Activated CD8-positive, alpha-beta memory T cell treated with anti-CD3 and anti-CD28 coated beads, Interleukin-2, amount 10 ng/mL, durations not matched to agents 7 days and 5 days (primary cell): ENCODE results near the gene OR10P1. TPM values are rescaled to one million over a fixed set of nuclear protein-coding genes. Genes with fewer than 3 reads are reported as not detected.
A peak's percentile ranks its signal among the peaks of the same experiment; 100 is the strongest.
"Not testable (repeated sequence)": the region's sequence is repeated elsewhere in the genome, so short reads cannot be mapped to it uniquely, and the experiment has no call there.

Experiments used
- ATAC-seq: fragments of 150-1000 bp; cut with Tn5 transposase; one replicate; pipeline ENCODE4 v1.10.0; 2021; ENCODE audit warnings: moderate library complexity
- CTCF ChIA-PET: fragments of 350-600 bp; sonication (Branson Sonifier 250); formaldehyde crosslinking; loops from one replicate; lab custom pipeline; 2021; ENCODE audit warnings: antibody characterized with exemption; lab: Charles Lee
- DNase-seq: peaks from one replicate; pipeline ENCODE4 v3.0.0-alpha.2; 2020
- H3K27ac Mint-ChIP-seq: one replicate; pipeline ENCODE4 v1.8.0; 2021; ENCODE audit warnings: mild to moderate bottlenecking, mixed read lengths
- H3K27me3 Mint-ChIP-seq: one replicate; pipeline ENCODE4 v1.8.0; 2021; ENCODE audit warnings: mixed read lengths
- H3K36me3 Mint-ChIP-seq: one replicate; pipeline ENCODE4 v1.8.0; 2021; ENCODE audit warnings: mild to moderate bottlenecking, mixed read lengths
- H3K4me1 Mint-ChIP-seq: one replicate; pipeline ENCODE4 v1.8.0; 2021; ENCODE audit warnings: mixed read lengths
- H3K4me3 Mint-ChIP-seq: one replicate; pipeline ENCODE4 v1.8.0; 2021; ENCODE audit warnings: mild to moderate bottlenecking, moderate library complexity, mixed read lengths
- H3K9me3 Mint-ChIP-seq: one replicate; pipeline ENCODE4 v1.8.0; 2022; ENCODE audit warnings: low read depth, mixed read lengths
- total RNA-seq, 2 experiments: library from RNA; stranded (reverse); gene quantifications; one replicate each; pipeline ENCODE4 v1.2.3, GENCODE V29; 2021

The OR10P1 gene
- total RNA-seq: not detected

GRCh38 chr12:55636853-55637252 lies at the start of gene OR10P1:
Gene OR10P1, plus strand, starts transcription at chr12:55636892. Its CDS starts 0 bp downstream, at chr12:55636892.
- H3K27ac Mint-ChIP-seq: peak within 1 kb of the TSS; percentile 64
- peaks cover 9% of the 10 kb centered on the region for H3K27me3 Mint-ChIP-seq
- CTCF ChIA-PET: interaction anchor here (1.5 to 3.0 kb wide), 2 partner anchors 9 to 19 kb away, joined by 6 to 13 read pairs; no protein-coding TSS in a partner anchor

GRCh38 chr12:55590152-55590551 lies 46.5 kb upstream of the OR10P1 start:
- H3K36me3 Mint-ChIP-seq, H3K9me3 Mint-ChIP-seq, CTCF ChIA-PET, H3K4me3 Mint-ChIP-seq, H3K4me1 Mint-ChIP-seq, ATAC-seq, DNase-seq, H3K27ac Mint-ChIP-seq: not testable (repeated sequence)
- H3K27me3 Mint-ChIP-seq: peaks cover 14% of the 10 kb centered on the region

More at GRCh38 chr12:55636853-55637252, at the start of gene OR10P1:
- Mint-ChIP-seq H3K4me3 (peak within 1 kb of the TSS; percentile 31), H3K36me3 (no peaks in the 10 kb centered on the region), H3K9me3 (no peaks in the 10 kb centered on the region), H3K4me1 (peaks cover 21% of the 10 kb centered on the region)
- DNase-seq: no peak
- ATAC-seq: peak; percentile 14

- Mint-ChIP-seq H3K4me1 (no peaks in the 10 kb centered on the region), H3K27me3 (peaks cover 23% of the 10 kb centered on the region), H3K27ac (no peak overlapping the region), H3K4me3 (no peak overlapping the region), H3K9me3 (no peaks in the 10 kb centered on the region), H3K36me3 (no peaks in the 10 kb centered on the region)
- DNase-seq (no peak), ATAC-seq (no peak)
- CTCF ChIA-PET: interaction anchor here (1.2 to 1.4 kb wide), 2 partner anchors 48 to 419 kb away, joined by 3 to 4 read pairs; no protein-coding TSS in a partner anchor
Observed at GRCh38 chr12:55607821-55608594, 28.7 kb upstream of the OR10P1 start.

- no peak for ATAC-seq
- no peaks in the 10 kb centered on the region for H3K36me3 Mint-ChIP-seq
- no peak overlapping the region for H3K27ac Mint-ChIP-seq
- CTCF ChIA-PET: interaction anchor here (1.4 kb wide), 1 partner anchor 9 kb away, joined by 4 read pairs; no protein-coding TSS in a partner anchor
- H3K27me3 Mint-ChIP-seq: peaks cover 27% of the 10 kb centered on the region
- no peak for DNase-seq
- no peak overlapping the region for H3K4me3 Mint-ChIP-seq
- H3K4me1 Mint-ChIP-seq: no peaks in the 10 kb centered on the region
- H3K9me3 Mint-ChIP-seq: peaks cover 4% of the 10 kb centered on the region
Observed at GRCh38 chr12:55610598-55610997, 26.1 kb upstream of the OR10P1 start.

- Mint-ChIP-seq H3K4me3 (no peak overlapping the region), H3K4me1 (no peaks in the 10 kb centered on the region), H3K9me3 (peaks cover 14% of the 10 kb centered on the region), H3K27ac (no peak overlapping the region), H3K27me3 (peaks cover 22% of the 10 kb centered on the region), H3K36me3 (no peaks in the 10 kb centered on the region)
- DNase-seq: no peak
- ATAC-seq: no peak
- CTCF ChIA-PET: no interaction called here
Observed at GRCh38 chr12:55612646-55613045, 24.0 kb upstream of the OR10P1 start.

- H3K4me3 Mint-ChIP-seq: no peak overlapping the region
- no peak overlapping the region for H3K27ac Mint-ChIP-seq
- ATAC-seq (no peak), DNase-seq (no peak)
- peaks cover 14% of the 10 kb centered on the region for H3K9me3 Mint-ChIP-seq
- no peaks in the 10 kb centered on the region for H3K36me3 Mint-ChIP-seq
- CTCF ChIA-PET: interaction anchor here (0.8 kb wide), 2 partner anchors 30 to 32 kb away, joined by 3 read pairs; no protein-coding TSS in a partner anchor
- no peaks in the 10 kb centered on the region for H3K4me1 Mint-ChIP-seq
- H3K27me3 Mint-ChIP-seq: peaks cover 16% of the 10 kb centered on the region
Observed at GRCh38 chr12:55614764-55615163, 21.9 kb upstream of the OR10P1 start.

GRCh38 chr12:55619354-55620138 lies 17.1 kb upstream of the OR10P1 start:
- Mint-ChIP-seq H3K4me1 (no peaks in the 10 kb centered on the region), H3K27ac (no peak overlapping the region), H3K36me3 (no peaks in the 10 kb centered on the region), H3K4me3 (no peak overlapping the region), H3K9me3 (peaks cover 14% of the 10 kb centered on the region), H3K27me3 (peaks cover 28% of the 10 kb centered on the region)
- peak; percentile 87 for ATAC-seq
- peak; percentile 47 for DNase-seq
- CTCF ChIA-PET: interaction anchor here (0.8 to 2.1 kb wide), 4 partner anchors 8 to 433 kb away, joined by 3 to 7 read pairs (median 4); no protein-coding TSS in a partner anchor

- peaks cover 19% of the 10 kb centered on the region for H3K27me3 Mint-ChIP-seq
- peak; percentile 47 for DNase-seq
- CTCF ChIA-PET: no interaction called here
- ATAC-seq: peak; percentile 35
- H3K36me3 Mint-ChIP-seq: no peaks in the 10 kb centered on the region
- H3K4me3 Mint-ChIP-seq: no peak overlapping the region
- peaks cover 4% of the 10 kb centered on the region for H3K4me1 Mint-ChIP-seq
- H3K27ac Mint-ChIP-seq: no peak overlapping the region
- H3K9me3 Mint-ChIP-seq: no peaks in the 10 kb centered on the region
Observed at GRCh38 chr12:55624056-55624455, 12.6 kb upstream of the OR10P1 start.

GRCh38 chr12:55626154-55626553 lies 10.5 kb upstream of the OR10P1 start:
- no peaks in the 10 kb centered on the region for H3K36me3 Mint-ChIP-seq
- CTCF ChIA-PET: interaction anchor here (1.7 kb wide), 1 partner anchor 21 kb away, joined by 4 read pairs; no protein-coding TSS in a partner anchor
- peaks cover 12% of the 10 kb centered on the region for H3K27me3 Mint-ChIP-seq
- no peak overlapping the region for H3K27ac Mint-ChIP-seq
- no peaks in the 10 kb centered on the region for H3K9me3 Mint-ChIP-seq
- peaks cover 17% of the 10 kb centered on the region for H3K4me1 Mint-ChIP-seq
- no peak for ATAC-seq
- DNase-seq: no peak
- H3K4me3 Mint-ChIP-seq: no peak overlapping the region

- ATAC-seq (peak; percentile 51), DNase-seq (no peak)
- Mint-ChIP-seq H3K36me3 (no peaks in the 10 kb centered on the region), H3K4me1 (peaks cover 17% of the 10 kb centered on the region), H3K27ac (peak overlapping the region; percentile 0), H3K4me3 (no peak overlapping the region), H3K27me3 (peaks cover under 1% of the 10 kb centered on the region), H3K9me3 (no peaks in the 10 kb centered on the region)
- CTCF ChIA-PET: interaction anchor here (1.2 to 2.1 kb wide), 4 partner anchors 15 to 442 kb away, joined by 3 to 7 read pairs (median 5); no protein-coding TSS in a partner anchor
Observed at GRCh38 chr12:55629058-55629841, 7.4 kb upstream of the OR10P1 start.

- CTCF ChIA-PET: interaction anchor here (1.9 kb wide), 2 partner anchors 15 to 25 kb away, joined by 4 to 7 read pairs; no protein-coding TSS in a partner anchor
Observed at GRCh38 chr12:55631056-55631455, 5.6 kb upstream of the OR10P1 start.

GRCh38 chr12:55631733-55632132 lies 5.0 kb upstream of the OR10P1 start:
- Mint-ChIP-seq H3K27me3 (peaks cover 6% of the 10 kb centered on the region), H3K9me3 (no peaks in the 10 kb centered on the region), H3K27ac (no peak overlapping the region), H3K4me3 (no peak overlapping the region), H3K4me1 (peaks cover 21% of the 10 kb centered on the region), H3K36me3 (no peaks in the 10 kb centered on the region)
- no peak for DNase-seq
- CTCF ChIA-PET: interaction anchor here (1.9 kb wide), 1 partner anchor 15 kb away, joined by 4 read pairs; no protein-coding TSS in a partner anchor
- ATAC-seq: no peak

More at GRCh38 chr12:55631056-55631455, 5.6 kb upstream of the OR10P1 start:
- DNase-seq (no peak), ATAC-seq (no peak)
- Mint-ChIP-seq H3K4me3 (no peak overlapping the region), H3K27ac (no peak overlapping the region), H3K36me3 (no peaks in the 10 kb centered on the region), H3K27me3 (peaks cover 6% of the 10 kb centered on the region), H3K4me1 (peaks cover 17% of the 10 kb centered on the region), H3K9me3 (no peaks in the 10 kb centered on the region)
